Lung microvascular endothelial cell (primary cell): ENCODE data around the gene OS9. TPM values are rescaled to one million over a fixed set of nuclear protein-coding genes. Genes with fewer than 3 reads are reported as not detected.

Source experiments
- DNase-seq, 2 donors: peaks; one replicate each; pipeline versions ENCODE4 v3.0.0 to v3.0.0-alpha.2; 2010; ENCODE audit warnings: low read depth in 2 of 2
- total RNA-seq: library from RNA; depleted of rRNA; stranded (reverse); fragments of >200 nt; gene quantifications from 2 replicates; pipeline ENCODE4 v1.2.1, GENCODE V29; 2014

The OS9 gene
- total RNA-seq, 1 donor from 2014 or later, result 234 TPM

- no peak for DNase-seq
Measured at GRCh38 chr12:57765698-57766463, 71.9 kb downstream of the OS9 start.

GRCh38 chr12:57766464-57767304 lies 72.8 kb downstream of the OS9 start, which contains the start of gene CYP27B1:
TSS of gene CYP27B1 (minus strand) at chr12:57767078. CDS start at chr12:57767041, 37 bp downstream.
- DNase-seq, result no peak

- DNase-seq, result no peak
Measured at GRCh38 chr12:57767305-57767698, 73.4 kb downstream of the OS9 start.

- DNase-seq, result no peak
Measured at GRCh38 chr12:57767876-57768275, 73.9 kb downstream of the OS9 start.

GRCh38 chr12:57769594-57769993 lies 75.7 kb downstream of the OS9 start:
- no peak for DNase-seq

GRCh38 chr12:57770734-57771133 lies 76.8 kb downstream of the OS9 start:
- no peak for DNase-seq

Other genes with a start within 250 kb of the OS9 start
- not detected in 2 replicates for gene INHBE, start 238.8 kb upstream of the OS9 start, total RNA-seq
- gene GLI1, start 234.3 kb upstream of the OS9 start, total RNA-seq, result not detected in 2 replicates
- under 0.01 TPM in 1 of 2 replicates, not detected in the other for gene ARHGAP9, start 214.3 kb upstream of the OS9 start, total RNA-seq
- 63.0 and 123 TPM in 2 replicates for gene MARS1, start 206.1 kb upstream of the OS9 start, total RNA-seq
- gene DDIT3, start 173.6 kb upstream of the OS9 start, total RNA-seq, result 4.6 and 12.5 TPM in 2 replicates
- gene MBD6, start 171.3 kb upstream of the OS9 start, total RNA-seq, result 2.8 and 6.9 TPM in 2 replicates
- 83.1 and 84.8 TPM in 2 replicates for gene DCTN2, start 146.9 kb upstream of the OS9 start, total RNA-seq
- gene KIF5A, start 144.1 kb upstream of the OS9 start, total RNA-seq, result under 0.01 TPM in 2 replicates
- 8.9 and 11.5 TPM in 2 replicates for gene PIP4K2C, start 102.9 kb upstream of the OS9 start, total RNA-seq
- 2.0 and 4.2 TPM in 2 replicates for gene DTX3, start 89.3 kb upstream of the OS9 start, total RNA-seq
- 1.4 and 2.0 TPM in 2 replicates for gene ARHGEF25, start 82.7 kb upstream of the OS9 start, total RNA-seq
- under 0.01 TPM in 1 of 2 replicates, not detected in the other for gene B4GALNT1, start 60.9 kb upstream of the OS9 start, total RNA-seq
- 0.20 and 0.22 TPM in 2 replicates for gene AGAP2, start 44.6 kb downstream of the OS9 start, total RNA-seq
- 41.2 and 62.5 TPM in 2 replicates for gene TSPAN31, start 50.9 kb downstream of the OS9 start, total RNA-seq
- 110 and 133 TPM in 2 replicates for gene CDK4, start 58.2 kb downstream of the OS9 start, total RNA-seq
- gene MARCHF9, start 61.0 kb downstream of the OS9 start, total RNA-seq, result 2.4 and 5.6 TPM in 2 replicates
- gene CYP27B1, start 72.9 kb downstream of the OS9 start, total RNA-seq, result under 0.01 TPM in 2 replicates
- gene METTL1, start 78.0 kb downstream of the OS9 start, total RNA-seq, result 3.1 and 3.8 TPM in 2 replicates
- gene EEF1AKMT3, start 78.5 kb downstream of the OS9 start, total RNA-seq, result 3.5 and 5.0 TPM in 2 replicates
- 15.5 and 18.5 TPM in 2 replicates for gene TSFM, start 88.7 kb downstream of the OS9 start, total RNA-seq
- gene AVIL, start 124.6 kb downstream of the OS9 start, total RNA-seq, result 0.65 and 2.2 TPM in 2 replicates
- 47.9 and 62.3 TPM in 2 replicates for gene CTDSP2, start 152.6 kb downstream of the OS9 start, total RNA-seq
- gene ATP23, start 247.4 kb downstream of the OS9 start, total RNA-seq, result 7.4 and 13.1 TPM in 2 replicates